Pancreas (tissue), 10 donors: ENCODE data around the gene PREB. TPM values are rescaled to one million over a fixed set of nuclear protein-coding genes. Genes with fewer than 3 reads are reported as not detected.
A peak's percentile ranks its signal among the peaks of the same experiment; 100 is the strongest.

Experiments used
- ATAC-seq, 4 donors: fragments of 200-7000 bp; cut with Tn5 transposase; one replicate each; pipeline versions ENCODE4 v1.8.0 to v1.9.1; 2020; ENCODE audit warnings: mild to moderate bottlenecking in 4 of 4, moderate library complexity in 4 of 4
- DNase-seq, 6 donors: peaks; one replicate each; pipeline ENCODE4 v3.0.0-alpha.2; 2020
- FAIRE-seq: peaks from 2 replicates; lab custom pipeline; 2012; peaks lifted over from hg19 to GRCh38; lab: Jason Lieb, UNC
- H3K27ac ChIP-seq, 4 donors: fragments of 200-600 bp; sonication (generic); 1 replicate in 3 of 4; 2 replicates in 1 of 4; pipeline versions ENCODE4 v1.5.0 to v1.8.0; 2020
- H3K27me3 ChIP-seq, 4 donors: fragments of 200-600 bp; one replicate each; pipeline ENCODE4 v1.8.0; 2021
- H3K36me3 ChIP-seq, 3 donors: fragments of 200-600 bp; sonication (generic) in 1 of 3; one replicate each; pipeline versions ENCODE4 v1.5.0 to v1.8.0; 2020 to 2021
- H3K4me1 ChIP-seq, 3 donors: fragments of 200-600 bp; one replicate each; pipeline ENCODE4 v1.8.0; 2021
- H3K4me3 ChIP-seq, 4 donors: fragments of 200-600 bp; sonication (generic) in 2 of 4; one replicate each; pipeline versions ENCODE4 v1.5.0 to v1.8.0; 2020 to 2021
- H3K9me3 ChIP-seq, 4 donors: fragments of 200-600 bp; one replicate each; pipeline ENCODE4 v1.8.0; 2021
- CTCF ChIP-seq, 4 donors: fragments of 200-600 bp; sonication (generic) in 3 of 4; IDR thresholded peaks; one replicate each; pipeline versions ENCODE4 v1.5.0 to v1.8.0; 2021; ENCODE audit warnings: antibody characterized with exemption in 4 of 4
- WGBS, 2 donors: extraction: QIAGEN DNeasy Blood & Tissue Kit; methylation state at CpG; one replicate each; pipeline ENCODE4 v1.1.7; 2013; 5-methylcytosine and 5-hydroxymethylcytosine counted together
- intact Hi-C, 3 donors: fragments of 100-400 bp; cut with DNase I; formaldehyde crosslinking; loops; one replicate each; pipeline versions ENCODE4 v1.11.1 to v1.14.2; 2022
- polyA plus RNA-seq, 2 donors: library from polyadenylated mRNA; stranded (reverse); fragments of 200-250 nt; gene quantifications; one replicate each; pipeline ENCODE4 v1.2.3, GENCODE V29; 2013
- total RNA-seq, 6 donors: library from RNA; stranded (reverse); fragmentation: NEBNext Ultra II Directional in 4 of 6; extraction: Animal tissue kit (Norgen Biotek cat#: 25700) in 4 of 6; gene quantifications; one replicate each; pipeline versions ENCODE4 v1.2.1 to v1.2.4, GENCODE V29; 2021 to 2023
- donor health status: healthy with polysubstance abuse.
- donor health status: DM: no; HTN: no; CAD: no; lungs with moderate emphysema.
- donor health status: DM: no; HTN: no; CAD: no.
- donor health status: control.
- donor health status: control.
- donor health status: Bipolar disorder and iron deficiency.
- donor health status: DM: yes; HTN: yes; CAD: no.
- donor health status: DM: no; HTN: no; CAD: no.
- donor health status: DM: no; HTN: no; CAD: no.
- donor health status: DM: yes; HTN: yes; CAD: no.

Gene PREB
- total and polyA plus RNA-seq, 8 donors: 24.6 to 73.6 (median 31.2) TPM

GRCh38 chr2:27108221-27108620 is 26.2 kb downstream of the PREB start:
- Histone ChIP-seq H3K27ac (no peak overlapping the region), H3K36me3 (no peaks in the 10 kb centered on the region), H3K27me3 (no peaks in the 10 kb centered on the region), H3K4me3 (no peak overlapping the region), H3K9me3 (no peaks in the 10 kb centered on the region), H3K4me1 (no peaks in the 10 kb centered on the region)
- TF ChIP-seq CTCF (IDR thresholded peaks at IDR 0.05): no peak
- DNase-seq (no peak), FAIRE-seq (no peak), ATAC-seq (no peak)
- 56 to 69% methylated on average over 2 of the region's 2 CpGs for WGBS, 2 donors
- intact Hi-C loops: no loop called here

GRCh38 chr2:27105981-27106380 is 28.5 kb downstream of the PREB start:
- intact Hi-C loops: no loop called here
- no peak for TF ChIP-seq CTCF (IDR thresholded peaks at IDR 0.05)
- Histone ChIP-seq H3K9me3 (no peaks in the 10 kb centered on the region), H3K4me1 (no peaks in the 10 kb centered on the region), H3K36me3 (no peaks in the 10 kb centered on the region), H3K27ac (no peak overlapping the region), H3K27me3 (no peaks in the 10 kb centered on the region), H3K4me3 (no peak overlapping the region)
- 52 to 71% methylated on average over 3 of the region's 3 CpGs for WGBS, 2 donors
- DNase-seq: no peak
- FAIRE-seq: no peak
- ATAC-seq: no peak

- no peak for TF ChIP-seq CTCF (IDR thresholded peaks at IDR 0.05)
- no peak for ATAC-seq
- intact Hi-C loops: loop anchor here in 1 of 3 donors (5.0 kb wide), 1 partner anchor 175 kb away; the partner anchor contains the start of gene DNAJC5G
- DNase-seq: no peak
- Histone ChIP-seq H3K9me3 (no peaks in the 10 kb centered on the region), H3K4me3 (no peak overlapping the region), H3K27me3 (no peaks in the 10 kb centered on the region), H3K4me1 (no peaks in the 10 kb centered on the region), H3K36me3 (no peaks in the 10 kb centered on the region), H3K27ac (no peak overlapping the region)
- 80 to 92% methylated on average over 5 of the region's 5 CpGs for WGBS, 2 donors
- FAIRE-seq: no peak
These were observed 32.1 kb downstream of the PREB start for GRCh38 chr2:27102329-27102728.

- no peaks in the 10 kb centered on the region for H3K36me3 ChIP-seq
- FAIRE-seq (no peak), DNase-seq (peak in 1 of 6 donors; percentile 58), ATAC-seq (no peak)
- no peak overlapping the region for H3K4me3 ChIP-seq
- H3K9me3 ChIP-seq: no peaks in the 10 kb centered on the region
- H3K4me1 ChIP-seq: peaks cover 0 to 10% (median 8%) of the 10 kb centered on the region in 3 donors
- TF ChIP-seq CTCF (IDR thresholded peaks at IDR 0.05): no peak
- no peaks in the 10 kb centered on the region for H3K27me3 ChIP-seq
- 90% methylated on average over 10 of the region's 10 CpGs for WGBS, 2 donors
- H3K27ac ChIP-seq: no peak overlapping the region
- intact Hi-C loops: loop anchor here in 1 of 3 donors (5.0 kb wide), 1 partner anchor 177 kb away; the partner anchor contains the start of gene DNAJC5G
These were observed 34.4 kb downstream of the PREB start for GRCh38 chr2:27100036-27100435.

GRCh38 chr2:27099334-27099955 is 35.0 kb downstream of the PREB start:
- H3K9me3 ChIP-seq: no peaks in the 10 kb centered on the region
- H3K36me3 ChIP-seq: no peaks in the 10 kb centered on the region
- H3K27ac ChIP-seq: no peak overlapping the region
- intact Hi-C loops: loop anchor here in 1 of 3 donors (2.0 to 10.0 kb wide), 2 partner anchors 95 to 179 kb away; no protein-coding TSS in a partner anchor
- FAIRE-seq (no peak), DNase-seq (peak in 1 of 6 donors; percentile 54), ATAC-seq (no peak)
- 89 to 92% methylated on average over 19 of the region's 19 CpGs for WGBS, 2 donors
- H3K27me3 ChIP-seq: no peaks in the 10 kb centered on the region
- H3K4me1 ChIP-seq: peaks cover 0 to 10% (median 8%) of the 10 kb centered on the region in 3 donors
- no peak for TF ChIP-seq CTCF (IDR thresholded peaks at IDR 0.05)
- no peak overlapping the region for H3K4me3 ChIP-seq
